GM21526 (cell line): ENCODE measurements around the gene PCDHGA6.
"Not testable (repeated sequence)": the region's sequence is repeated elsewhere in the genome, so short reads cannot be mapped to it uniquely, and the experiment has no call there.

Experiments
- ATAC-seq: cut with Tn5 transposase; IDR thresholded peaks from one replicate; pipeline ENCODE4 v1.9.1; 2021; ENCODE audit warnings: moderate library complexity; ENCODE audit not compliant: unreplicated experiment, low FRiP score

Gene PCDHGA6

DNA sequence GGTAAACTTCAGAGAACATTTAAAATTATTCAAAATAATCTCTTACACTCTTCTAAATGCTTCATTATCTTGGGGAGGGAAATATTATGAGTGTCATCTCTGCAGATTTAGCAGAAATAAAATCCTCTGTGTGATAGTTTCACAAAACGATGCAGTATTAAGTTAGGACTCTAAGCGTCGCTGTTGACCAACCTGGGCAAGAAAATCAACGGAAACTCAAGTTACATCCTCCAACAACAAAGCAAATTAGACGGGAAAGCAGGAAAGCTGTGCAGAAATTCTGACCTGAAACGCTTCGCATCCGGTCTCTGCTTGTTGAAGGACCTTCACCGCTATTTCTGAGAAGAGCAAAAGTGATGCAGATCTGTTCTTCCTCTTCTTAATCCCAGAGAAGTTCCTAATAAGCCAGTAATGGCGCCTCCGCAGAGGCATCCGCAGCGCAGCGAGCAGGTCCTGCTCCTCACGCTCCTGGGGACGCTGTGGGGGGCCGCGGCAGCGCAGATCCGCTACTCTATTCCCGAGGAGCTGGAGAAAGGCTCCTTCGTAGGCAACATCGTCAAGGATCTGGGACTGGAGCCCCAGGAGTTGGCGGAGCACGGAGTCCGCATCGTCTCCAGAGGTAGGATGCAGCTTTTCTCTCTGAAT lies at the start of gene PCDHGA6:
Gene PCDHGA6 (plus strand): TSS at position 219 of the 645 bp plus-strand sequence. CDS start 193 bp downstream, at position 412.
- no peak for ATAC-seq

DNA sequence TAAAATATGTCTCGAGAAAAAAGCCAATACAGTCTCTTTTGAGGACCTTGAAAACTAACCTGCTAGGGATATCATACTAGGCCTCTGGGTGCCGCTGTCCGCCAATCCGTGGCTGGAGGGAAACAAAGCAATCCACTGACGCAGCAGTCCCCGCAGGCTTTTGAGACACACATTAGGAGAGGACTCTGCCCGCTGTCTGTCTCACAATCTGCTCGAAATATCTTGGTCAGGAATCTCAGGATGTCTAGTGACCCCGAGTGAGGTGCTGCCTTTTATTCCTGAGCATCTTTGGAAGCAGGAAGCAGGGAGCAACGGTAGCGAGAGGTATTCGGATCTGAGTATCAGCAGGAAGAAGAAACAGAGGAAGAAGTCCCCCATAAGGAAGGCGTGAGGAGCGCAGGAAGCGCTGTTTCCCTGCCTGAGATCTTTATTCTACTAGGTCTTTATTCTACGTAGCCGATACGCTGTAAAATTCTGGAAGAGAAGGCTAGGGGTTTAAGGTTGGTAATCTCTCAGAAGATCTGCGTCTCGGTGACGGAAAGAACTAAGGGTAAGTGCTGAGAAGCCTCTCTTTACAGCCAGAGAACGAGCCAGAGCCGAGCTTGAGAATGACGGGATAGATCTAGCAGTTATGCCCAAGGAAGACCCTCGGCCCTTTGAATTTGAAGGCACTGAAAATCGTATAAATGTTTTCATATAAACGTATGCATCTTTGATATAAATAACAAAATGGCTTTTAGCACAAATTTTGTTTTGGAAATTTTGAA lies 47.4 kb upstream of the PCDHGA6 start:
- ATAC-seq, result peak; percentile 77

DNA sequence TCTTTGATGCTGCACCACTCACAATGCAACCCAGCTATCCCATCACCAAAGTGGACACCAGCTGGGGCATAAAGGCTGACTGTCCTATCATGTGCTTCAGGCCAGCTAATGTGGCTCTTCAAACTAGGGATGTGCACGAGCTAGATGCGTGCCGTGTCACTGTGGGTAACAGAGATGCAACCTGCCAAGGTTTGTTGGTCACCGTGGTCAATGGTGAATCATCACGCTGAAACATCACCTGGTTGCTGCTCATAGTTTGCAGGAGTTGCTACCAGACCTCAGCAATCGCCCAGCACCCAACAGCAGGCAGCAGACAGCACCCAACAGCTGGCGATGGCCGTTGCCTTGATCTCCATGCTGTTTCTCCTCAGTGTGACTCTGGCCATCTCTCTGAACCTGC lies 45.5 kb upstream of the PCDHGA6 start:
- no peak for ATAC-seq

DNA sequence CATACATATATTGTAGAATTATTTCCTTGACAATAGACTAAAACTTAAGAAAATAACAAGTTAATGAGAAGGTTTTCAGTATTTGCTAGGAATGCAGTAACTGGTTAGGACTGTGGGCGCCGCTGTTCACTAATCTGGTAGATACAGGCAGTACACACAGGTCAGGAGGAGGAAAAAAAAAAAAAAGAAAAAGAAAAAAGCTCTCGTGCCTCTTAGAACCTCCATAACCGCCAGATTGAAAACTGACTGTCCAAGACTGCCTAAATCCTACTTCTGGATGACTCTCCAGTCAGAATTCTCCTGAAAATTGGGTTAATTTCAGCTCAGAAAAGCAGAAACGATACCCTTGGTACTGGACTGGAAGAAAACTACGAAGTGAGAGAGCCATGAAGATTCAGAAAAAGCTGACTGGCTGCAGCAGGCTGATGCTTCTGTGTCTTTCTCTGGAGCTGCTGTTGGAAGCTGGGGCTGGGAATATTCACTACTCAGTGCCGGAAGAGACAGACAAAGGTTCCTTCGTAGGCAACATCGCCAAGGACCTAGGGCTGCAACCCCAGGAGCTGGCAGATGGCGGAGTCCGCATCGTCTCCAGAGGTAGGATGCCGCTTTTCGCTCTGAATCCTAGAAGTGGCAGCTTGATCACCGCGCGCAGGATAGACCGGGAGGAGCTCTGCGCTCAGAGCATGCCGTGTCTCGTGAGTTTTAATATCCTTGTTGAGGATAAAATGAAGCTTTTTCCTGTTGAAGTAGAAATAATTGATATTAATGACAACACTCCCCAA lies 43.2 kb upstream of the PCDHGA6 start, which contains the start of gene PCDHGA1:
Gene PCDHGA1 (plus strand): TSS at position 216 of the 782 bp plus-strand sequence.
- ATAC-seq, result no peak

DNA sequence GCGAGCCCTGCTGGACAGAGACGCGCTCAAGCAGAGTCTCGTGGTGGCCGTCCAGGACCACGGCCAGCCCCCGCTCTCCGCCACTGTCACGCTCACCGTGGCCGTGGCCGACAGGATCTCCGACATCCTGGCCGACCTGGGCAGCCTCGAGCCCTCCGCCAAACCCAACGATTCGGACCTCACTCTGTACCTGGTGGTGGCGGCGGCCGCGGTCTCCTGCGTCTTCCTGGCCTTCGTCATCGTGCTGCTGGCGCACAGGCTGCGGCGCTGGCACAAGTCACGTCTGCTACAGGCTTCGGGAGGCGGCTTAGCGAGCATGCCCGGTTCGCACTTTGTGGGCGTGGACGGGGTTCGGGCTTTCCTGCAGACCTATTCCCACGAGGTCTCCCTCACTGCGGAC lies 41.1 kb upstream of the PCDHGA6 start:
- not testable (repeated sequence) for ATAC-seq

DNA sequence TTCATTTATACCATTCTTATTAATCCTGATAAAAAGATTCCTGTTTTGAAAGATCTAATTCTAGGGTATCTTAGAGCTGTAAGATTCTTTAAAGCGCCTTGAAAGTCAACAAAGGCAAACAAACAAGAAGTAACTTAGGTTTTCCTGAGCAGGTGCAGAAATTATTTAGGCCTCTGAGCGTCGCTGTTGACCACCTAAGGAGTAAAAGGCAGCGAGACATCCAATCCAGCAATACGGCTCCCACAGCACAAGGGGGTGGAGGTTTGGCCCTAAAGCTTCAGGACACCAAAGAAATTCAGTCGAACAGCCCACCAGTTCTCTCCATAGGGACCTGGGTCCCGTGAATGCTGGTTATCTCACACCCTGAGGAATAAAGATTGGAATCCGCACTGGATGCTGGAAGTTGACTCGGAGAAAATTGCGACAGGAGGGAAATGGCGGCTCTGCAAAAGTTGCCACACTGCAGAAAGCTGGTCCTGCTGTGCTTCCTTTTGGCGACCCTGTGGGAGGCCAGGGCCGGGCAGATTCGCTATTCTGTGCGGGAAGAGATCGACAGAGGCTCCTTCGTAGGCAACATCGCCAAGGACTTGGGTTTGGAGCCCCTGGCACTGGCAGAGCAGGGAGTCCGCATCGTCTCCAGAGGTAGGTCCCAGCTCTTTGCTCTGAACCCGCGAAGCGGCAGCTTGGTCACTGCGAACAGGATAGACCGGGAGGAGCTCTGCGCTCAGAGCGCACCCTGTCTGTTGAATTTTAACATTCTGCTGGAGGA lies 35.0 kb upstream of the PCDHGA6 start, which contains the start of gene PCDHGA2:
Gene PCDHGA2 (plus strand): TSS at position 223 of the 769 bp plus-strand sequence.
- ATAC-seq, result no peak

DNA sequence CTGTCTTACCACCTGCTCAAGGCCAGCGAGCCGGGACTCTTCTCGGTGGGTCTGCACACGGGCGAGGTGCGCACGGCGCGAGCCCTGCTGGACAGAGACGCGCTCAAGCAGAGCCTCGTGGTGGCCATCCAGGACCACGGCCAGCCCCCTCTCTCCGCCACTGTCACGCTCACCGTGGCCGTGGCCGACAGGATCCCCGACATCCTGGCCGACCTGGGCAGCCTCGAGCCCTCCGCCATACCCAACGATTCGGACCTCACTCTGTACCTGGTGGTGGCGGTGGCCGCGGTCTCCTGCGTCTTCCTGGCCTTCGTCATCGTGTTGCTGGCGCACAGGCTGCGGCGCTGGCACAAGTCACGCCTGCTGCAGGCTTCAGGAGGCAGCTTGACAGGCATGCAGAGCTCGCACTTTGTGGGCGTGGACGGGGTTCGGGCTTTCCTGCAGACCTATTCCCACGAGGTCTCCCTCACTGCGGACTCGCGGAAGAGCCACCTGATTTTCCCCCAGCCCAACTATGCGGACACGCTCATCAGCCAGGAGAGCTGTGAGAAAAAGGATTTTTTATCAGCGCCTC lies 32.8 kb upstream of the PCDHGA6 start:
- not testable (repeated sequence) for ATAC-seq

DNA sequence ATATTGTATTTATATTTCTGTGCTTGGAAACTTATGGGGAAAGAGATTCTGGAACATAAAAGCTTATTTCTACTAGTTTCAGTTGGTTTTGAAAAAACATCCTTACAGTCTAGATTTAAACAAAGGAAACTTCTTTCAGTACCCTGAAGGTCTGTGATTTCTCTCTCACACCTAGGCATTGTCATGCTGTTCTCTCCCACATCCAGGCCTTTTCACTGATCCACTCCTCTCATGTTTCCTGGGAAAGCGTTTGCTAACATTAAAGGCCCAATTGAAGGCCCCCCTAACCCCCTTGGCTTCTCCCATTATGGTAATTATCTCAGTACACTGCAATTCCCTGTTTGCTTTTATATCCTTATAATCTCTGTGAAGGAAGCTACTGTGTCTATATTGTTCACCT lies 30.9 kb upstream of the PCDHGA6 start:
- ATAC-seq, result no peak

DNA sequence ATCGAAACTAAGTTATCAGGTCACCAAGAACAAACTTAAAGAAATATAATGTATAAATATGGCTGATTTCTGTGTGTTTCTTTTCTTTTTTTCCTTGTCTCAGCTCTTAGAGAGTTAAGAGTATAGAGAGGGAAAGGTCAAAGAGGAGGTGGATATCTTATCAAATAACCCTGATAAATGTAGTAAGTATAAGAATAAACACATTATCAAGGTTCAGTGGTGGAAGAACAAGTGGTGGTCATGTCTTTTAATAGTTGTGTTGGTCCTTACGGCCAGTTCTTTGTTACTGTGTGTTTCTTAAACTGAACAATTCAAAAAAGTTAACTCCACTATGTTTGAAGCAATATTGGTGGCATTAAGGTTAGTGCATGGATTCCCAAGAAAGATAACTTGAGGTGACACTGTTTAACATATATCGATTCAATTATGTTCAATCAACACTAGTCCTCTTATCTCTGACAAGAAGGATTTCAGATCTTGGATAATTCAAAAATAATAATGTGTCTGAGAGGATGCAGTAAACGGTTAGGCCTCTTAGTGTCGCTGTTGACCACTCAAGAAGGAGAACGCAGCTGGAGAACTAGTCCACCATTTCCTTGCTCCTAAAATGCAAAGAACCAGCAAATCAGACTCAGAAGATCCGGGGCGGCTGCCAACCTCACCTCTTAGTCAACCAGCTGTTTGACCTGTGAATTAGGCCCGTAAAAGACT lies 30.3 kb upstream of the PCDHGA6 start, which contains the start of gene PCDHGA3:
Gene PCDHGA3 (plus strand): TSS at position 588 of the 711 bp plus-strand sequence. CDS start 205 bp downstream, outside the sequence.
- ATAC-seq, result no peak

DNA sequence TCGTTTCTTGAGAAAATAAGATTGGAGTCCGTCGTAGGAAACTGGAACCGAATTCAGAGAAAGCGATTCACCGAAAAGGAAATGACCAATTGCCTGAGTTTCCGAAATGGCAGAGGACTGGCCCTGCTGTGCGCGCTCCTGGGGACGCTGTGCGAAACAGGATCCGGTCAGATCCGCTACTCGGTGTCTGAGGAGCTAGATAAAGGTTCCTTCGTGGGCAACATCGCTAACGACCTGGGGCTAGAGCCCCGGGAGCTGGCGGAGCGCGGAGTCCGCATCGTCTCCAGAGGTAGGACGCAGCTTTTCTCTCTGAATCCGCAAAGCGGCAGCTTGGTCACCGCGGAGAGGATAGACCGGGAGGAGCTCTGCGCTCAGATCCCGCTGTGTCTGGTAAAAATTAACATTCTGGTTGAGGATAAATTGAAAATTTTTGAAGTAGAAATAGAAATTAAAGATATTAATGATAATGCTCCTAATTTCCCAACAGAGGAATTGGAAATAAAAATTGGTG lies 29.7 kb upstream of the PCDHGA6 start:
- ATAC-seq, result no peak

DNA sequence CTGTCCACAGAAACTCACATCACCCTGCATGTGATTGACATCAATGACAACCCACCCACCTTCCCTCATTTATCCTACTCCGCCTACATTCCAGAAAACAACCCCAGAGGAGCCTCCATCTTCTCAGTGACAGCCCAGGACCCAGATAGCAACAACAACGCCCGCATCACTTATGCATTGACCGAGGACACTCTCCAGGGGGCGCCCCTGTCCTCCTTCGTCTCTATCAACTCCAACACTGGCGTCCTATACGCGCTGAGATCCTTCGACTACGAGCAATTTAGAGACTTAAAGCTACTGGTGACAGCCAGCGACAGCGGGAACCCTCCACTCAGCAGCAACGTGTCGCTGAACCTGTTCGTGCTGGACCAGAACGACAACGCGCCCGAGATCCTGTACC lies 28.4 kb upstream of the PCDHGA6 start:
- ATAC-seq, result no peak

DNA sequence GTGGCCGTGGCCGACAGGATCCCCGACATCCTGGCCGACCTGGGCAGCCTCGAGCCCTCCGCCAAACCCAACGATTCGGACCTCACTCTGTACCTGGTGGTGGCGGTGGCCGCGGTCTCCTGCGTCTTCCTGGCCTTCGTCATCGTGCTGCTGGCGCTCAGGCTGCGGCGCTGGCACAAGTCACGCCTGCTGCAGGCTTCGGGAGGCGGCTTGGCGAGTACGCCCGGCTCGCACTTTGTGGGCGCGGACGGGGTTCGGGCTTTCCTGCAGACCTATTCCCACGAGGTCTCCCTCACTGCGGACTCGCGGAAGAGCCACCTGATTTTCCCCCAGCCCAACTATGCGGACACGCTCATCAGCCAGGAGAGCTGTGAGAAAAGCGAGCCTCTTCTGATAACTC lies 27.7 kb upstream of the PCDHGA6 start:
- not testable (repeated sequence) for ATAC-seq

DNA sequence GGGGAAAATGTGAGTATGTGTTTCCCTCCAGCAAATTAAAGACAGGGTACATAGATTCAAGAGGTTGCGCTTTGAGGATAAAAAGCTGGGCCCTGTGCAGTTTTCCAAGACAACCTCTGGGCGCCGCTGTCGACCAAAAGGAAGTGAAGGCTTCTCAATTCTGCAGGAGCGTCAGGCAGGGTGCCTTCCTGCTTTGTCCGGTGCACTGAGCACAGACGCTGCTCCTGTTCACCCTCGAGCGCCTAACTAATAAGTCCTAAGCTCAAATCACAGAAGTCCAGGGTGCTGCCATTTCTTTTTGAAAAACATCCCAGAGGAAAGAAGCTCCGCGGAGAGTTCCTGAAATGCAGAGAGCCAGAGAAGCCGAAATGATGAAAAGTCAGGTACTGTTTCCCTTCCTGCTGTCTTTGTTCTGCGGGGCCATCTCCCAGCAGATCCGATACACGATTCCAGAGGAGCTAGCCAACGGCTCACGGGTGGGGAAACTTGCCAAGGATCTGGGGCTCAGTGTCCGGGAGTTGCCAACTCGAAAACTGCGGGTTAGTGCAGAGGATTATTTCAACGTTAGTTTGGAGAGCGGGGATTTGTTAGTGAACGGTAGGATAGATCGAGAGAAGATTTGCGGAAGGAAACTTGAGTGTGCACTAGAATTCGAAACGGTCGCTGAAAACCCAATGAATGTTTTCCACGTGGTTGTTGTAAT lies 23.6 kb upstream of the PCDHGA6 start, which contains the start of gene PCDHGB1:
Gene PCDHGB1 (plus strand): TSS at position 183 of the 703 bp plus-strand sequence. CDS start 162 bp downstream, at position 345.
- ATAC-seq, result no peak

DNA sequence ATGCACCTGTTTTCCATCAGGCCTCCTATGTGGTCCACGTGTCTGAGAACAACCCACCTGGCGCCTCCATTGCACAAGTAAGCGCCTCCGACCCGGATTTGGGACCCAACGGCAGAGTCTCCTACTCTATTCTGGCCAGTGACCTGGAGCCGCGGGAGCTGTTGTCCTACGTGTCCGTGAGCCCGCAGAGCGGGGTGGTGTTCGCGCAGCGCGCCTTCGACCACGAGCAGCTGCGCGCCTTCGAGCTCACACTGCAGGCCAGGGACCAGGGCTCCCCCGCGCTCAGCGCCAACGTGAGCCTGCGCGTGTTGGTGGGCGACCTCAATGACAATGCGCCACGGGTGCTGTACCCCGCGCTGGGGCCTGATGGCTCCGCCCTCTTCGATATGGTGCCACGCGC lies 22.1 kb upstream of the PCDHGA6 start:
- ATAC-seq, result no peak

DNA sequence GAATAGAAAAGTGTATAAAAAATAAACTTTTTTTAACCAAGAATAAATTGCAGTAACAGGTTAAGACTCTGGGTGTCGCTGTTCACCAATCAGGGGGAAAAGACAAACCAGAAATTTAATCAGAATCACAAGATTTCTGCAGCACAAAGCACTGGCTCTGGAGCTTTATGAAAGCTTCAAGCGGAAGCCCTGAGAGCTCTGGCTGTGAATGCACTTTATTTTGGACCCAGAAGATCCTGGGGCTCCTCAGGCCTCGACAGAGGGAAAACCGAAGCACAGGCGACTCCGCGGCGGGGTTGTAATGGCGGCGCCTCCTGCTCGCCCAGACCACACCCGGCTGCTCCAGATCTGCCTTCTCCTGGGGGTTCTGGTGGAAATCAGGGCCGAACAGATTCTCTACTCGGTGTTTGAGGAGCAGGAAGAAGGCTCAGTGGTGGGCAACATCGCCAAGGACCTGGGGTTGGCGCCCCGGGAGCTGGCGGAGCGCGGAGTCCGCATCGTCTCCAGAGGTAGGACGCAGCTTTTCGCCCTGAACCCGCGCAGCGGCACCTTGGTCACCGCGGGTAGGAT lies 18.7 kb upstream of the PCDHGA6 start, which contains the start of gene PCDHGA4:
Gene PCDHGA4 (plus strand): TSS at position 122 of the 570 bp plus-strand sequence. CDS start 87 bp downstream, at position 209.
- no peak for ATAC-seq

DNA sequence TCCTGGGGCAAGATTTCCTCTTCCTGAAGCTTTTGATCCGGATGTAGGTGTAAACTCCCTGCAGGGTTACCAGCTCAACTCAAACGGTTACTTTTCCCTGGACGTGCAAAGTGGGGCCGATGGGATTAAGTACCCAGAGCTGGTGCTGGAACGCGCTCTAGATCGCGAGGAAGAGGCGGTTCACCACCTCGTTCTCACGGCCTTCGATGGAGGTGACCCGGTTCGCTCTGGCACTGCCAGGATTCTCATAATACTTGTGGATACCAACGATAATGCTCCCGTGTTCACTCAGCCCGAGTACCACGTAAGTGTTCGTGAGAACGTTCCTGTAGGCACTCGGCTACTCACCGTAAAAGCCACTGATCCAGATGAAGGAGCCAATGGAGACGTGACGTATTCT lies 18.1 kb upstream of the PCDHGA6 start:
- no peak for ATAC-seq

DNA sequence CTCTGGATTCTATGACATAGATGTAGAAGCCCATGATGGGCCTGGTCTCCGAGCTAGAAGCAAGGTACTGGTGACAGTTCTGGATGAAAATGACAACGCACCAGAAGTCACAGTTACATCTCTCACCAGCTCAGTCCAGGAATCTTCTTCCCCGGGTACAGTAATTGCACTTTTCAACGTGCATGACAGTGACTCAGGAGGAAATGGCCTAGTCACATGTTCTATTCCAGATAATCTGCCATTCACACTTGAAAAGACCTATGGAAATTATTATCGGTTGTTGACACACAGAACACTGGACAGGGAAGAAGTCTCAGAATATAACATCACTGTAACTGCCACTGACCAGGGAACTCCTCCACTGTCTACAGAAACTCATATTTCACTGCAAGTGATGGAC lies 17.6 kb upstream of the PCDHGA6 start:
- ATAC-seq, result no peak

DNA sequence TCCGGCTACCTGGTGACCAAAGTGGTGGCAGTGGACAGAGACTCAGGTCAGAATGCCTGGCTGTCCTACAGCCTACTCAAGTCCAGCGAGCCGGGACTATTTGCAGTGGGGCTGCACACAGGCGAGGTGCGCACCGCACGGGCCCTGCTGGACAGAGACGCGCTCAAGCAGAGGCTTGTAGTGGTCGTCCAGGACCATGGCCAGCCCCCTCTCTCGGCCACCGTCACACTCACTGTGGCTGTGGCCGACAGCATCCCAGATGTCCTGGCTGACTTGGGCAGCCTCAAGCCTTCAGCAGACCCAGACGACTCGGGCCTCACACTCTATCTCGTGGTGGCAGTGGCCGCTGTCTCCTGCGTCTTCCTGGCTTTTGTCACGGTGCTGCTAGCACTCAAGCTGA lies 16.7 kb upstream of the PCDHGA6 start:
- no peak for ATAC-seq
